NCI-H146 (cell line): Measurements from ENCODE around the gene CDC37.
A peak's percentile ranks its signal among the peaks of the same experiment; 100 is the strongest.

ENCODE experiments used
- DNase-seq: peaks from one replicate; lab custom pipeline; 2025; lab: John Stamatoyannopoulos, UW

The CDC37 gene

DNA sequence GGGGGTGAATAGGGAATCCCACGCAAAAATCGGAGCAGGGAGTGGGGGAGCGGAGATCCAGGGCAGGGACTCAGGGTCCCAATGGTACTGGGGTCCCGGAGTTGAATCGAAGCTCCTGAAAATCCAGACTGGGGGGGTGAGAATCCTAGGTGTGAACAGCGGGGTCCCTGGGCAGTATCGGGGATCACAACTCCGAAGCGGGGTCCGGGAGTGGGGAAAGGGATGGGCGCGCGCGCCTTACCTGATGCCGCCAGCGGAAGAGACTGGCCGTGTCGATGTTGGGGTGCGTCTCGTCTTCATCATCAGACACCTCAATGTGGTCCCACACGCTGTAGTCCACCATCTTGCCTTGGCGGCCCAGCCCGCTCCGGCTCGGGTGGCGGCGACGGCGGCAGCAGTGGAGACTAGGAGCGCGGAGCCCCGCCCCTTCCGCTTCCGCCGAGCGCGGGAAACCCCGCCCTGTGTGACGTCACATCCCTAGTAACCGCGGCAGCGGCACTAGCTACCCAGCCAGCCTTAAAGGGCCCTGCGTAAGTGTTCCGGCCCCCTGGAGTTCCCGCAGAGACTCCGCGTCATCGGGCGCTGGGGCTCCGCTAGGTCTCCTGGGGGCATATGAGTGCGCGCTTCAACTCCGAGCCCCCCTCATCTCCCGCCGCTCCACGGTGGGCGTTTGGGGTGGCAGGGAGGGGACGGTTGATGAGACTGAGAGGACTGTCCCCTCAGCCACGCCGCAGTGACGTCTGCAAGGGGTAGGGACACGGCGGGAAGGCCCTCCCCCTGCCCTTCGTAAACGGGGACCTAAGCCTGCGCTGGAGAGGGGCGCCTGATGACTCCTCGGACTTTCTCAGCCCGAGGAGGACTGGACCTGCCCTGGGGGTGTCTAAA, at the start of gene CDC37:
Gene CDC37, minus strand, starts transcription at position 406 of the 885 bp plus-strand sequence. Its CDS starts 63 bp downstream, at position 343.
- peak; percentile 97 for DNase-seq

DNA sequence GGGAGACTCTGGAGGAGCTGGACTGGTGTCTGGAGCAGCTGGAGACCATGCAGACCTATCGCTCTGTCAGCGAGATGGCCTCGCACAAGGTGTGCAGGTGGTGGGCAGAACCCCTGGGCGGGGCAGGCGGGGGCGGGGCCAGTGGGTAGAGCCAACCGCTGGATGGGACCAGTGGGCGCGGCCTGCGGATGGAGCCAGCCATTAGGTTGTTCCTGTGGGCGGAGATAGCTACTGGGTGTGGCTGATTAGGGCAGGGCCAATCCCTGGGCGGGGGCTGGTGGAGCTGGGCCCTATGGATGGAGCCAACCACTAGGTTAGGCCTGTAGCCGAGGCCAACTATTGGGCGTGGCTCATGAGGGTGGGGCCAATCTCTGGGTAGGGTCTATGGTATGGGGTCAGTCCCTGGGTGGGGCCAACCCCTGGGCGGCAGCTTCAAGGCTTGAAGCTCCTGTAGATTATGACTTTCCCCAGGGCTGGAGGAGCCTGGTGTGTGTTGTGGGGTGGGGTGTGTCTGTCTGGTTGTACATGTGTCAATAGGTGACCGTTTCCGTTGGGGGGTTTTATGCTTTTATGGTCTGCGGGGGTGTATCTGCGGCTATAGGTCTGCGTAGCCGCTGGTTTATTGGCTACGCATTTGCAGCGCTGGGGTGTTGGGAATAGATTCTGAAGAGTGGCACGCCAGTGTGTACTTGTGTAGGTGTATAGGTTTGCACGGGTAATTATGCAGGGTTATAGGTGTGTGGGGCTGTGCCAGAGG, 47.7 kb upstream of the CDC37 start:
- DNase-seq: peak; percentile 44

DNA sequence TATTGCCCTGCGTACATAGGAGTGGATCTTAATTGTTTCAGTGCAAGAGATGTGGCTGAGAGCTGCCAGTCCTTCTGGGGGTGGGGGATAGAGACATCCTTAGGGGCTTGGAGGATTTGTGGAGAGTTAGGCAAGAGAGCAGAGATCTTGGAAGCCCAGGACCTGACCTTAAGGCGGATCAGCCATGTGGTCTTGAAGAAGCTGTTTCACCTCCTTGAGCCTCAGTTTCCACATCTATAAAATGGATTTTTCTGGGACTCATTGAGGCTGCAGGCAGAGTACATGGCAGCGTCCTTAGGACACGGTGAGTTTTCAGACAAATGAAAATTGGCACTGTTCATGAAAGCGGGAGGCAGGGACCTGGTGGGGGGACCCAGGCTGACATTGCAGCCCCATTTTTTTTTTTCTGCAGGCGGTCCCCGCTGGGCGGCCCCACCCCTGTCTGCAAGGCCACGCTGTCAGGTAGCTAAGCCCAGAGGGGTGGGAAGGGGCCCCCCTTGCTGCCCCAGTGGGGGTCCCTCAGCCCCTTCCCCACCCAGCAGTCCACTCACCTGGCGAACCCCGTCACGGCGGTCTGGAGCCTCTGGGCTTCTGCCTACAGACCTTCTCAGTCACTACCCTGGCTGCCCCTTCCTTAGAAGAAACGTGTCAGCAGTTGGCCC, 47.0 kb upstream of the CDC37 start:
- no peak for DNase-seq

DNA sequence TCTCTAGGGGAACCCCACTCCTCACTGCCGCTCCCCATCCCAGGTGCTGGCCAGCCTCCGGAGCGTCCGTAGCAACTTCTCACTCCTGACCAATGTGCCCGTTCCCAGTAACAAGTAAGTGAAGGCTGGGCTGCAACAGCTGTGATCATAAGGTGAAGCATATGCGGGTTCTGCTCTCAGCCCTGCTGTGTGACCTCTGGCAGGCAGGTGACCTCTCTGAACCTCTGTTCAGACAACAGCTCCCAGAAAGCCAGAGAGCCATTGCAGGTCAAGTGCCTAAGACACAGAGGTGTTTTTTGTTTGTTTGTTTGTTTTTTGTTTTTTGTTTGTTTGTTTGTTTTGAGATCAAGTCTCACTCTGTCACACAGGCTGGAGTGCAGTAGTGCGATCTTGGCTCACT, 45.7 kb upstream of the CDC37 start:
- DNase-seq: no peak

- no peak for DNase-seq
These were observed 39.4 kb upstream of the CDC37 start for GRCh38 chr19:10442698-10443097.

DNA sequence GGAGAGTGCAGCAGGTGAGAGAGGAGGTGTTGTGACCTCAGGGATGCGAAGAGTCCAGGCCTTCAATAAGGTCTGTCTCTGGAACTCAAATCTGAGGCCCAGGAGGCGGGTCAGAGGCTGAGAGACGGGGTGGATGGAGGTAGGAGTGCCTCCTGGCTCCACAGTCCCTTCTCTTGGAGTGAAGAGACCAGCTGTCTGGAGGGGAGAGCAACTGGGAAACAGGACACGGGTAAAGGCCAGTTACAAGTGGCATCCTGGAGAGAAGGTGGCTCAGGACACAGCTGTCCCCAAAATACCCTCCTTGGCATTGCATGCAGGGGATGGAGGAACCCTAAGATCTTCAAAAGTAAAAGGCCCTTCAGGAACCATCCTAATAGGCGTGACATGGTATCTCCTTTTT, 36.2 kb upstream of the CDC37 start:
- DNase-seq: no peak

DNA sequence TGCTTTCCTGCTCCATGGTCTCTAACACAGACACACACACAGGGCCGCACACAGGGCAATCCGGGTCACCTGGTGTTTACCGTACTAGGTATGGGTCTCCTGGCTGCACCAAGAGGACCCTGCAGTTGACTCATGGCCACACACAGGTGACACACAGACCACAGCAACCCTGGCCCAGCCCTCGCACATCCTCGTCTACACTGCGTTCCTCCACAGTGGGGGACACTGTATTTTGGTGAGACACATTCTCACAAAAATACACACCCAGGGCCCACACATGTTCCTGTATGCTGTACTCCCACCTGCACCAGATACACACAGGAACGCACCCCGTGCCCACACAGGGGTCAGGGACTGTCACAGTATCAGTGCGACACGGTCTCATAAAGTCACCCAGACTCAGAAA, 29.8 kb upstream of the CDC37 start:
- DNase-seq: no peak

DNA sequence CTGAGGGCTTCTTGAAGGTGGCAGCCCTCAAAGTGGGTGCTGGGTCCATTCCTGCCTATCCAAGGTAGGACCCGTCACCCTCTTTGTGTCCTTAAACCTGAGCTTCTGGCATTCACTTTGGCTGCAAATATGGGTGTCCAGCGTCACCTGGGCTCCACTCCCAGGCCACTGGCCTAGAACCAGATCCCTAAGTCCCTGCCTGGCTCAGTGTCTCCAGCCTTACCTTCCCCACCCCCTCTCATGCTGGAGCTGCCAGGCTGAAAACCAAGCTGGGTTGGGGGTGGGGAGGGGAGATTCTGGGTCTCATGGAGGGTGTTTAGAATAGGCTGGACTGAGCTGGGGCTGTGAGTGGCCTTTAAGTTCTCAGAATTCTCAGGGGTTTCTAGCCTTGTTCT, 29.4 kb upstream of the CDC37 start:
- no peak for DNase-seq

GRCh38 chr19:10431943-10432735, 28.8 kb upstream of the CDC37 start:
- peak; percentile 65 for DNase-seq

GRCh38 chr19:10431254-10431942, 28.1 kb upstream of the CDC37 start:
- no peak for DNase-seq

DNA sequence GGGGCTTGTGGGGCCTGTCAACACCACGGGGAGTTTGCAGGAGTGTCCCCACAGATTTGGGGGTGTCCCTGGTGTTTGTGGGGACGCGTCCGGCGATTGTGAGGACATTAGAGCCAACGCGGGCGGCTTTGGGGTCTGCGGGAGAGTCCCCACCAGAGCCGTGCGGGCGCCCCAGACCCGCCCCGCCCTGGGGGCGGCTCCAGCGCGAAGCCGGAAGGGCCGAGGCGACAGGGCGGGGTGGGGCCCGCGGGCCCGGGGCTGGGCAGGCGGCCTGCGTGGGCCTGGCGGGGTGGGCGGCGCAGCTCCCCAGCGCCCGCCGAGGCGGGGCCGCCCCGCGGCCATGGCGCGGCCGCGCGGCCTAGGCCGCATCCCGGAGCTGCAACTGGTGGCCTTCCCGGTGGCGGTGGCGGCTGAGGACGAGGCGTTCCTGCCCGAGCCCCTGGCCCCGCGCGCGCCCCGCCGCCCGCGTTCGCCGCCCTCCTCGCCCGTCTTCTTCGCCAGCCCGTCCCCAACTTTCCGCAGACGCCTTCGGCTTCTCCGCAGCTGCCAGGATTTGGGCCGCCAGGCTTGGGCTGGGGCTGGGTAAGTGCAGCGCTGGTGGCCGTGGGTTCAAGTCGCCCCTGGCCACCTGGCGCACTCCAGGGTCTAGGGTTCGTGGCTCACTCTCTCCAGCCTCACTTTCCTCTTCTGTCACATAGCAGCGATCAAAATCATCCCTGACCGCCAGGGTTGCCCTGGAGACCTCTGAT, 27.3 kb upstream of the CDC37 start:
- DNase-seq: peak; percentile 59

DNA sequence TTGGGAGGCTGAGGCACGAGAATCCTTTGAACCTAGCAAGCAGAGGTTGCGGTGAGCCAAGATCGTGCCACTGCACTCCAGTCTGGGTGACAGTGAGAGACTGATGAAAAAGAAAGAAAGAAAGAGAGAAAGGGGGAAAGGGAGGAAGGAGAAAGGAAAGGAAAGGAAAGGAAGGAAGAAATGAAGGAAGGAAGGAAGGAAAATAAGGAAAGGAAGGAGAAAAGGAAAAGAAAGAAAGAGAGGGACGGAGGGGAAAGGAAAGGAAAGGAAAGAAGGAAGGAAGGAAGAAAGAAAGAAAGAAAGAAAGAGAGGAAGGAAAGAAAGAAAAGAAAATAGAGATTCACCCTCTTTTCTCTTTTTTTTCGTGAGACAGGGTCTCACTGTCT, 25.6 kb upstream of the CDC37 start:
- no peak for DNase-seq

DNA sequence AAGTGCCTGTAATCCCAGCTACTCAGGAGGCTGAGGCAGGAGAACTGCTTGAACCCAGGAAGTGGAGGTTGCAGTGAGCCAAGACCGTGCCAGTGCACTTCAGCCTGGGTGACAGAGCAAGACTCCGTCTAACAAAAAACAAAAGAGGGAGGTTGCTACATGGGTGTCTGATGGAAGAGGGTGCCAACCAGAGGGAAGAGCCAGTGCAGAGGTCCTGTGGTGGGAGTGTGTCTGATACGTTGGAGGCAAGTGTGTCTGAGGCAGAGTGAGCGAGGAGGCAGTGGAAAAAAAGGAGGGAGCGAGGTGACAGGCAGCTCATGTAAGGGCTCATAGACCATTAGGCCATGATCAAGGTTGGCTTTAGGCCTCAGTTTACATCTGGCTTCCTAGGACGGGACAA, 23.8 kb upstream of the CDC37 start:
- DNase-seq: no peak

- DNase-seq: peak; percentile 73
These were observed 20.8 kb upstream of the CDC37 start for GRCh38 chr19:10424011-10424637.

DNA sequence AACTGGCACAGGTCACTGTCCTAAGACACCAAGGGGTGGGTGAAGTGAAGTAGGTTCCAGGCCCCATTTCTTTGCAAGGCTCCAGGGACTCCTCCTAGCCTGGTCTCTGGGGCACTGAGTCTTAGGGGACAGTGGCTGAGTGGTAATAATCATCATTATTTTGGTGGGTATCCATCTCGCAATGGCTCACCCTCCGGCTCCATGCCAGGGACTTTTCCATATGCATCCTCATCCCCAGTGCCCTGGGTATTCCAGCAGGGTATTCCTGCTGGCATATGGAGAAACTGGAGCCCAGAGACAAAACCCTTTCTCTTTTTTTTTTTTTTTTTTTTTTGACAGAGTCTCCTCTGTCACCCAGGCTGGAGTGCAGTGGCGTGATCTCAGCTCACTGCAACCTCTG, 19.5 kb upstream of the CDC37 start:
- DNase-seq: no peak

GRCh38 chr19:10422046-10422461, 18.7 kb upstream of the CDC37 start:
- no peak for DNase-seq

GRCh38 chr19:10421240-10422045, 18.1 kb upstream of the CDC37 start:
- no peak for DNase-seq

DNA sequence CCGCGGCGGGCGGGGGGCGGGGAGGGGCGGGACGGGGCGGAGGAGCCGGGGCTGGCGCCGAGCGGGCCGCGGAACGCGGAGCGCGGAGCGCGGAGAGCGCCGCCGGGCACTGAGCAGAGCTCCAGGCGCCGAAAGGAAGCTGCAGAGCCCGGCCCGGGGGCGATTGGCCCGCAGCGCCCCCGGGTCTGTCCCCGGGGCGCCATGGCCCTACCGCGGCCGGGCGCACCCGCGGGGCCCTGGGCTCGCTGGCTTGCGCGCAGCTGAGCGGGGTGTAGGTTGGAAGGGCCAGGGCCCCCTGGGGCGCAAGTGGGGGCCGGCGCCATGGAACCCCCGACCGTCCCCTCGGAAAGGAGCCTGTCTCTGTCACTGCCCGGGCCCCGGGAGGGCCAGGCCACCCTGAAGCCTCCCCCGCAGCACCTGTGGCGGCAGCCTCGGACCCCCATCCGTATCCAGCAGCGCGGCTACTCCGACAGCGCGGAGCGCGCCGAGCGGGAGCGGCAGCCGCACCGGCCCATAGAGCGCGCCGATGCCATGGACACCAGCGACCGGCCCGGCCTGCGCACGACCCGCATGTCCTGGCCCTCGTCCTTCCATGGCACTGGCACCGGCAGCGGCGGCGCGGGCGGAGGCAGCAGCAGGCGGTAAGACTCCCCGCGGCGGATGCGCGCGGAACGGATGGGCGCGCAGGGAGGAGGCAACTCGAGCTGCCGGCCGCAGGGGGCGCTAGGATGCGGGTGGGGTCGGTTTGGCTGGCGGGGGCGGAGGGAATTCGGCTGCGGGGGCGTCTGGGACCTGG, 17.3 kb upstream of the CDC37 start, which contains the start of gene PDE4A:
Gene PDE4A, plus strand, starts transcription at position 95 of the 796 bp plus-strand sequence. Its CDS starts 227 bp downstream, at position 322.
- DNase-seq: peak; percentile 63
